ENCODE results near the gene EYS. TPM values are rescaled to one million over a fixed set of nuclear protein-coding genes. Genes with fewer than 3 reads are reported as not detected.
"Not testable (repeated sequence)": the region's sequence is repeated elsewhere in the genome, so short reads cannot be mapped to it uniquely, and the experiment has no call there.

Gene EYS
- polyA plus RNA-seq, 3 donors = 0.21 to 0.90 (median 0.22) TPM

GRCh38 chr6:63872233-63872632 is 1834.8 kb downstream of the EYS start:
- H3K27ac ChIP-seq (ENCODE audit: low read depth, low read length) = no peak overlapping the region
- WGBS, 3 donors = 89 to 95% (median 93%) methylated on average over 3 to 4 of the region's 4 CpGs

DNA sequence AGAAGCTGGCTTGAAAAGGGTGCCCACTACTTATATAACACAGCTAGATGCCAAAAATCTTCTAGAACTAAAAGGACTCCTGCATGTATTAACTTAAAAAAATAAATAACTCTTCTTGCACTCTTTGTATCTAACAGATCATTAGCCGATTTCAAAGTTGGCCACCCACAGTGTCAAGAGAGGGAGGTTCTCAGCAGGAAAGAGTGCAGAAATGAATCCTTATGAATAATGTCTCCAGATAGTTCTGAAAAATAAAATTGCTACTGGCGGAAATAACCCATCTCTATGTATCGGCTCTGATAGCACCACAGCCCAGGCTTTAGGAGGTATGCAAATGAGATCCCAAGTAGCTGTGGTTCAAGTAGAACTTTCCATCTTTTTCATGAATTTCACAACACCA is 1838.7 kb downstream of the EYS start:
- no peak overlapping the region for H3K27ac ChIP-seq (ENCODE audit: low read depth, low read length)
- 78 to 86% (median 80%) methylated on average over 3 of the region's 3 CpGs for WGBS, 3 donors

GRCh38 chr6:63864671-63865318 is 1842.2 kb downstream of the EYS start:
- no peak overlapping the region for H3K27ac ChIP-seq (ENCODE audit: low read depth, low read length)
- WGBS, 3 donors = 65 to 77% (median 72%) methylated on average over 4 of the region's 4 CpGs

GRCh38 chr6:63864061-63864460 is 1843.0 kb downstream of the EYS start:
- WGBS, 3 donors = 58 to 77% (median 77%) methylated on average over 1 of the region's 1 CpG
- H3K27ac ChIP-seq (ENCODE audit: low read depth, low read length) = no peak overlapping the region

DNA sequence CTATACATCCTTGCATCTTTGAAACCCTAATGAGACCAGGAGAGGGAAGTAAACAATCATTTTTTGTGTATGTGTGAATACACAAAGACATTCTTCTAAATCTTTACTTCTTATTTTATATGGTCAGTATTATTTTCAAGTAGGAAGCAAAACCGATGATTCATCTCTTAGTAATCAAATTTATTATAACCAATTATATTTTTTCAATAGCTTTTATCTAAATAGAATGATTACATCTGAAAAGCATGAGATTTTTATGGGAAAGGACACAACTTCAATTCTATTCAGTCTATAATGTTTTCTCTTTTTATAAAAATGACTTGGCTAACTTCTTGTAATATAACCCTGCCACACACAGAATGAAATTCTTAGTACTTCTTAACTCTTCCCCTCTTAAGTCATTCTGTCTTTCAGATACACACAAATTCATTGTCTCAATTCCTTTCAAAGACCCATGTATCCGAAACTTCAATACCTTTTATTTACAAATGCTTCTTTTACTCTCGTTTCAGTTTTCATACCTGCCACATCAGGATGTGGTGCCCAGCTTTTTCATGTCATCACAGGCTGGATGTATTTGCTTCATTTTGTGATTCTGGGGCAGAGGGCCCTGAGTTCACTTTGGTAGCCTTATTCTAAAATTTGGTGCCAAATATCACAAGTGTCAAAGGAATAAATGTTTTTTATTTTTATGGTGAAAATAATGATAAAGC is 1844.4 kb downstream of the EYS start:
- no peak overlapping the region for H3K27ac ChIP-seq (ENCODE audit: low read depth, low read length)
- WGBS, 3 donors = 69 to 82% (median 78%) methylated on average over 3 of the region's 3 CpGs

- H3K27ac ChIP-seq (ENCODE audit: low read depth, low read length) = no peak overlapping the region
- 39 to 56% (median 44%) methylated on average over 4 of the region's 4 CpGs for WGBS, 3 donors
These were observed 1847.5 kb downstream of the EYS start for GRCh38 chr6:63859528-63859927.

DNA sequence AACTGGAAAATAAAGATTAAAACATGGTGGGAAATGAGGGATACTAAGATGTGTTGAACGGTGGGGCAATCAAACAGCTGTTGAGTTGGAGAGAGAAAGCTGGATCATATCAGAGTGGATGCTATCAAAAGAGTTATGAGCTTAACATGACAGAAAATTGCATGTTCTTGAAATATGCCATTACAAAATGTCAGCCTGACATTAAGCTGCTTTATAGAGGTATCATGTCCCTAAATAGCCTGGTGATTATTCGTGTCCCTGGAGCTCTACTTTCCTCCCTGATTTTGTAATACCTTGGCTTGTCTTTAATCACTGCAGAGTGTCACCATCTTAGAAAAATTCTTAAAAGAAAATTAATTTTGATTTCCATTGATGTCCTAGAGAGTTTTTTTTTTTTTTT is 1848.3 kb downstream of the EYS start:
- H3K27ac ChIP-seq (ENCODE audit: low read depth, low read length) = no peak overlapping the region
- WGBS, 3 donors = 69 to 75% (median 74%) methylated on average over 2 of the region's 2 CpGs

DNA sequence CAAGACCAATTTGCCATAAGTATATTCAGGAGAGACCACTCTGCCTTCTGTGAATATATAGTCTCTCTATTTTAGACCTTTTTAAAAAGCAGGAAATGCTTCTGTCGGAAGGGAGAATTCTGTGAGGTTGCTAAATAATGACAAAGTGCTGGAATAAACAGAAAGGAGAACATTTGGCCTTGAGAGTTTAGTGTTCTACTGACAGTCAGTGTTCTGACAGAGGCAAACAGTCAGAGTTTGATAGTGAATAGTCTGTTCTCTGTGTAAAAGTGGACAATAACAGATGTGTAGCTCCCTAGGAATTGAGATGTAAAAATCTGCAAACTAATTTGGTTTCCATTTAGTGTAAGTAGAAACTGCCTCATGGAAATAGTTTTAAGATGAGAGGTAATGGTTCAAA is 1850.8 kb downstream of the EYS start:
- no peak overlapping the region for H3K27ac ChIP-seq (ENCODE audit: low read depth, low read length)
- WGBS, 3 donors = 15 to 28% (median 20%) methylated on average over 1 of the region's 1 CpG

- no peak overlapping the region for H3K27ac ChIP-seq (ENCODE audit: low read depth, low read length)
- WGBS, 3 donors = 93 to 96% (median 94%) methylated on average over 2 of the region's 2 CpGs
These were observed 1862.7 kb downstream of the EYS start for GRCh38 chr6:63844287-63844686.

GRCh38 chr6:63839485-63839884 is 1867.5 kb downstream of the EYS start:
- H3K27ac ChIP-seq (ENCODE audit: low read depth, low read length) = no peak overlapping the region
- 66 to 80% (median 72%) methylated on average over 2 of the region's 2 CpGs for WGBS, 3 donors

DNA sequence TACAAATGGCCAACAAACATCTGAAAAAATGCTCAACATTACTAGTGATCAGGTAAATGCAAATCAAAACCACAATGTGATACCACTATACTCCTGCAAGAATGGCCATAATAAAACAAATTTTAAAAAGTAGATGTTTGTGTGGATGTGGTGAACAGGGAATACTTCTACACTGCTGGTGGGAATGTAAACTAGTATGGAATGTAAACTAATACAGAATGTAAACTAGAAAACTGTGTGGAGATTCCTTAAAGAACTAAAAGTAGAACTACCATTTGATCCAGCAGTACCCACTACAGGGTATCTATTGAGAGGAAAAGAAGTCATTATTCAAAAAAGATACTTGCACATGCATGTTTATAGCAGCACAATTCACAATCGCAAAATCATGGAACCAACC is 1878.3 kb downstream of the EYS start:
- 84 to 95% (median 93%) methylated on average over 1 of the region's 1 CpG for WGBS, 3 donors
- not testable (repeated sequence) for H3K27ac ChIP-seq (ENCODE audit: low read depth, low read length)

DNA sequence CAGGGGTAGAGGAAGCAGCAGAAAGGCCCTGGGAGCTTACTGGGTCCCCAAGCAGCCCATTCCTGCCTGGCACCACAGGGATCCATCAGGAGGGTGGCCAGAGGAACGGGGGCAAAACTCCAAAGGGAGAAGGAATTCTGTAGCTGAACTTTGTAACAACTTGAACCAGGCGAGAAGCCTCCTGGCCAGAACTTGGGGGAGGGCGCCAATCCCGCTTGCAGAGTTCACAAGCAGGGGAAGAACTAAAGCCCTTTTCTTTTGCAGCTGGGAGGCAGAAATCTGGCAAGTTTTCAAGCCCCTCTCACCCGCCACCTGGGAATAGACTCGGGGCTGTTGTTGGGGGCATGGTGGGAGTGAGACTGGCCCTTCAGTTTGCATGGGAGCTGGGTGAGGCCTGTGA is 1882.3 kb downstream of the EYS start:
- H3K27ac ChIP-seq (ENCODE audit: low read depth, low read length) = no peak overlapping the region
- WGBS, 3 donors = 74 to 82% (median 82%) methylated on average over 6 of the region's 6 CpGs

GRCh38 chr6:63821442-63821841 is 1885.6 kb downstream of the EYS start:
- 59 to 77% (median 63%) methylated on average over 1 of the region's 1 CpG for WGBS, 3 donors
- H3K27ac ChIP-seq (ENCODE audit: low read depth, low read length) = no peak overlapping the region

DNA sequence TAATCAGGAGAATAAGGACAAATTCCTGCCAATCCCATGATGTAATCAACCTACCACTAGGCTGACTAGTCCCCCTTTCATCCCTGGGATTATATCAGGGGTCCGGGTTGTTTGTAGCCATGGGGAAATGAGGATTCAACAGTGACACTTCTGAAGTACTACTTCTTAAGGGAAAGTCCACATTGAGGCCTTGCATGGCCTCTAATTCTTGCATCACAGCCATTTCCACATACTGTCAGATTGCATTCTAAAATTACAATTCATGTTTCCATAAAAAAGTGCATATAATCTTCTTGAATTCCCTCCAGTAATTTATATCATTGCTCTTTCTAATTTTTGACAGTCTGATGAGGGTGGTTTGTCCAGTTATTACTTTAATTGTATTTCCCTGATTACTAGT is 1887.2 kb downstream of the EYS start:
- 40 to 68% (median 59%) methylated on average over 1 of the region's 1 CpG for WGBS, 3 donors
- no peak overlapping the region for H3K27ac ChIP-seq (ENCODE audit: low read depth, low read length)

DNA sequence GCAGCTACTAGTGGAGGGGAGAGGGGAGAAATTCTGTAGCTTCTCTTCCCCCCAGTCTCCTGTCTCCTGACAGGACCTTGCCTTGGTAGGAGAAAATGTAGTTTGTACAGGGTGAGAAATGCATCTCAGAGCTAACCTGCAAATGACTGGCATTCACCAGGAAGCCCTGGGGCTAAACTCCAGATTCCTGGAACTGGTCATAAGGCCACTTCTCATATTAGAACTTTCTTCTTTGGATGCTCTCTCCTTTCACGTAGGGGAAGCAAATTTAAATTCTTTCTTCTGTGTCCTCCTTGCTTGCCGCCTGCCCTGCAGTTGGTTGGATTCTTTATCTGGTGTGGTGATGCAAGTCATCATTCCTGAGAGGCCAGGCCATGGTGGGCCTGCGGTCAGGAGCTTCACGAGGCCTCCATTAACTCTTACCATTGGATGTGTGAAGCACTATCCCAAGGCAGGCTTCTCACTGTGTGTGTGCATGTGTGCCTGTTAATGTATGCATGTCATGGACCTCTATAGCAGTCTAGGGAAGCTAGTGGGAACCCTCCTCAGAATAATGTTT is 1889.5 kb downstream of the EYS start:
- H3K27ac ChIP-seq (ENCODE audit: low read depth, low read length) = no peak overlapping the region
- 86 to 89% (median 87%) methylated on average over 4 of the region's 4 CpGs for WGBS, 3 donors

GRCh38 chr6:63816982-63817436 is 1890.0 kb downstream of the EYS start:
- WGBS, 3 donors = 47 to 71% (median 71%) methylated on average over 1 of the region's 1 CpG
- no peak overlapping the region for H3K27ac ChIP-seq (ENCODE audit: low read depth, low read length)

GRCh38 chr6:63816401-63816981 is 1890.5 kb downstream of the EYS start:
- no peak overlapping the region for H3K27ac ChIP-seq (ENCODE audit: low read depth, low read length)
- WGBS, 3 donors = 25 to 54% (median 32%) methylated on average over 5 of the region's 5 CpGs

DNA sequence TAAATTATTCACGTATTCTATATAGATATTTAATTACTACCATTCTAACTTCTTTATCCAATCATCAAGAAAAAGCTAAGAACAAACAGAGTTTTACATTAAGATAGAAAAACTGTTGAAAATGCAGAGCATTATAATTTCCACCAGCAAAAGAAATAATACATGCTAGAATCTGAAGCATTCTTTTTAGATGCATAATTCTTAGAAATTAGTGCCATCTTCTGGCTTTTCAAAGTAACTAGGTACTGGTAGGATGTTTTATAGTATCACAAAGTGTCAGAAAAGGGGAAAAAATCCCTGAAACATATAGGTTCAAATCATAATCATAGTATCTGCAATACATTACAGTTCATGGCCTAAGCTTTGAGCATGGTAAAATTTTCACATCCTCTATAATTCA is 1892.6 kb downstream of the EYS start:
- 84 to 100% (median 92%) methylated on average over 1 of the region's 1 CpG for WGBS, 3 donors
- H3K27ac ChIP-seq (ENCODE audit: low read depth, low read length) = no peak overlapping the region

DNA sequence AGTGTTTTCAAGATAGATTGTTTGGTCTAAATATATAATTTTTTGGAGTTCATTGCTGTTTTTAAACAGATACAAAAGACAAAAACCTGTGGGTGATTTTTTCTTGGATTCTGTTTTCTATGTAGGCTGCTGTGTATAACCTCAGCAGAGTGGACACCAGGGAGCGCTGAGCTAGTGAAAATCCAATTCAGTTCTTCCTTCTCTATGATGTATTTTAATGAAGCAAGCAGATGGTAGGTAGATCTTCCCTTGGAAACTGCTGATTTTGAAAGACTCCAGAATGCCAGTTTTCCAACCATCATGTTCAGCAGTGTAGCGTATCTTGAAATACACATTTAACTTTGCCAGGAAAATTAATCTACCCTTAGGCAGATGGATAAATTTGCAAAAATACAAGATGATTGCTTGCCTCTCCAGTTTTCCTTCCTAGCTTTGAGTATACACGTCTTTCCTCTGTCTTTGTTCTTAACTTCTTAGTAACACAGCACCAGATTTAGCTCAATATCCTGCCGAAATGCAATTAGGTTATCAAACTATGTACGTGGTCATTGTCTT is 1893.4 kb downstream of the EYS start:
- H3K27ac ChIP-seq (ENCODE audit: low read depth, low read length) = no peak overlapping the region
- 66 to 87% (median 80%) methylated on average over 5 of the region's 5 CpGs for WGBS, 3 donors

All from adipose tissue (tissue), 3 donors.